Right ventricle myocardium inferior (tissue), 1 donor: ENCODE measurements around the gene LRP5. TPM values are rescaled to one million over a fixed set of nuclear protein-coding genes. Genes with fewer than 3 reads are reported as not detected.
A peak's percentile ranks its signal among the peaks of the same experiment; 100 is the strongest.

Experiments
- ATAC-seq: fragments of 200-7000 bp; cut with Tn5 transposase; one replicate; pipeline ENCODE4 v1.9.1; 2020; ENCODE audit warnings: mild to moderate bottlenecking, moderate library complexity
- DNase-seq: peaks from one replicate; pipeline ENCODE4 v3.0.0; 2021; ENCODE audit errors: missing footprints
- intact Hi-C: fragments of 100-400 bp; cut with DNase I; formaldehyde crosslinking; loops from one replicate; pipeline ENCODE4 v1.11.0; 2022
- total RNA-seq: library from RNA; stranded (reverse); fragmentation: NEBNext Ultra II Directional; extraction: Animal tissue kit (Norgen Biotek cat#: 25700); gene quantifications from one replicate; pipeline ENCODE4 v1.2.1, GENCODE V29; 2021
- donor health status: DM: no; HTN: yes; CAD: no; lungs with severe emphysema.

The LRP5 gene
- total RNA-seq, 1 donor from 2014 or later = 61.6 TPM

- intact Hi-C loops = no loop called here
- DNase-seq (no peak), ATAC-seq (no peak)
Measured at GRCh38 chr11:68300076-68300830, 12.1 kb upstream of the LRP5 start.

- intact Hi-C loops = no loop called here
- DNase-seq = no peak
- ATAC-seq = no peak
Measured at GRCh38 chr11:68302256-68302655, 10.1 kb upstream of the LRP5 start.

- ATAC-seq (no peak), DNase-seq (no peak)
- intact Hi-C loops = no loop called here
Measured at GRCh38 chr11:68302670-68303069, 9.7 kb upstream of the LRP5 start.

DNA sequence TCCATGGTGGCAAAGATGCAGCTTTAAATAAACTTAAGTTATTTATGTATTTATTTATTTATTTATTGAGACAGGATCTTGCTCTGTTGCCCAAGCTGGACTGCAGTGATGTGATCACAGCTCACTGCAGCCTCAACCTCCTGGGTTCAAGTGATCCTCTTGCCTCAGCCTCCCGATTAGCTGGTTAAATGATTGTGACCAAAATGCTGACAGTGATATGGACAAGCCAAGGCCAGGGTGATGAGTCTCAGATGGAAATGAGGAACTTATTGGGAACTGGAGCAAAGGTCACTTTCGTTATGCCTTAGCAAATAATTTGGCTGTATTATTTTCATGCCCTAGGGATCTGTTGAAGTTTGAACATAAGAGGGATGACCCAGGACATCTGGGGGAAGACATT is 9.3 kb upstream of the LRP5 start:
- ATAC-seq = no peak
- intact Hi-C loops = no loop called here
- no peak for DNase-seq

- no peak for DNase-seq
- ATAC-seq = no peak
Measured at GRCh38 chr11:68303982-68304780, 8.2 kb upstream of the LRP5 start.

GRCh38 chr11:68306636-68307035 is 5.8 kb upstream of the LRP5 start:
- ATAC-seq (no peak), DNase-seq (no peak)

More at GRCh38 chr11:68303982-68304780, 8.2 kb upstream of the LRP5 start:
- intact Hi-C loops = no loop called here

DNA sequence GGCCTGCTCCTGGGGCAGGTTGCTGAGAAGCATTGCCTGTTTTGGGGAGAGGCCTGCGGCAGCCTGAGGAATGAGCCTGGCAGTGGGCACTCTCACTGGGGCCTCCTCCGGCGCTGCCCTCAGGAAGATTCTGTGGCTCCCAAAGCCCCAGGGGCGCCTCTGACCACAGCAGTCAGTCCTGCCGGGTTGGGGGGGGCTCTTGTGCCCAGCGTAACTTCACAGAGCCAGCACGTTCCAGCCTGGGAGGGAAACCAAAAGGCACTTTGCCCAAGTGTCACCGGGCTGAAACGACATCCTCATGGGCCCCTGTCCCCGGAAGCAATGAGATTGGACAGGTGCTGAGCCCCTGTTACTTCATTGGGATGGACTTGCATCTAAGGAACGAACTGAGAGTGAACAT is 4.3 kb upstream of the LRP5 start:
- ATAC-seq (peak; percentile 47), DNase-seq (no peak)
- intact Hi-C loops = no loop called here

More at GRCh38 chr11:68306636-68307035, 5.8 kb upstream of the LRP5 start:
- intact Hi-C loops = no loop called here

DNA sequence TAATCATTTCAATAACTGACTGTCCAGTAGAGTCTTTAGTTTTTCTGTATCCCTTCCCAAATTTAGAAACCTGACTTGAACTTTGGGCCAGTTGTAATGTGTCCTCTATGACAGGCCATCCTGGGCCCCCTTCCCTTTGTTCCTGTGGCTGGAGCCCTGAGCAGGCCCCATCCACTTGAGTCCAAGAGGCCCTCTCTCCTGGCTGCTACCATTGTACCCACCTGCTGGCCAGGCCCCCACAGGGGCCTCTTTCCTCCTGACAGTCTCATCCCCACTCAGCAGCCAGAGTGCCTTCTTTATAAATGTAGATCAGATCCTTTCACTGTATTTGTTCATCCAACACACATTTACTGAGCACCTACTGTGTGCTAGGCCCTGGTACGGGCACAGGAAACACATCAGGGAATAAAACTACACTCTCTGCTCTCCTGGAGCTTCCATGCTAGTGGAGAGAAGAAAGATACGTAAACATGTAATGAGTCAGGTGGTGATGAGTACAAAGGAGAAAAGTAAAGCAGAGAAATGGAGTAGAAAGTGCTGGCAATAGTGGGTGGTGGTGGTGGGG is 2.7 kb upstream of the LRP5 start:
- no peak for DNase-seq
- intact Hi-C loops = loop anchor here (5.0 kb wide), 1 partner anchor 43 kb away; no protein-coding TSS in a partner anchor
- ATAC-seq = no peak

DNA sequence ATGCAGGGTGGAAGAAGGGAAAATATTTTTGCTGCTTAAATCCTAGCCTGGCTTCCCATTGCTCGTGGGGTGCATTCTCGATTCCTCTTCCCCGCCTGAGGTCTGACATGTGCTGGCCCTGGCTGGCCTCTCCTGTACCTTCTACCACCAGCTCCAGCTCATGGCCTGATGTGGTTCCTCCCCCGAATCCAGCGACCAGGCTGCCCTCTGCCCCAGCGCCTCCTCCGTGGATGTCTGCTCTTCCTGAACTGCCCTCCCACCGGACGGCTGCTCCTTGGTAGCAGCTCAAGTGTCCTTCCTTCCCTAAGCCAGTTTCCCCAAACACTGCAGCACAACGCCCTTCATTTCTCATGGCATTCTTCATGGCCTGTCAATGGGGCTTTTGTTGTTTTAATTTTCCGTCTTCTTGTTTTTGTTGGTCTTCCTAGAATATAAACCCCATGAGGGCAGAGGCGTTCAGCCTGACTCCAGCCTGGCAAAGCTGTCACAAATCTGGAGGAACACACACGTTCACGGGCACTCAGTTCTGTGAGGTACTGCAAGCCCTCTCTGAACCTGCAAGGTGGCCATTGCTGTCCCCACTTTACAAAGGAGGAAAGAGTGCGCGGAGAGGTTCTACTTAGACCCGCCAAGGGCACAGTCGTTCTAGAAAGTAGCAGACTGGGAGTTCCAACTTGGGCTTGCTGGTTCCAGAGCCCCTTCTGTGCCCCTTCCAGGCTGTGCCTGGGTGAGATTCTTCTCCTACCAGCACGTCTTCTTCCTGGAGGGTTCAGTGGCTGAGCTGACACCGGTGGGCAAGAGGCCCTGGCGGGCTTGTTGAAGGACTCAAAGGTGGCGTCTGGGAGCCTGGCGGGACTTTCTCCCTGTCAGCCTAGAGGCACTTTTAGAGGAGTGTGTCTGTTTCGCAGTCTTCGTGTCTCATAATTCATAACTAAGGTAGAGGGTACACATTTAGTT is 953 bp upstream of the LRP5 start:
- peak; percentile 62 for DNase-seq
- no peak for ATAC-seq
- intact Hi-C loops = loop anchor here (5.0 kb wide), 1 partner anchor 41 kb away; no protein-coding TSS in a partner anchor

DNA sequence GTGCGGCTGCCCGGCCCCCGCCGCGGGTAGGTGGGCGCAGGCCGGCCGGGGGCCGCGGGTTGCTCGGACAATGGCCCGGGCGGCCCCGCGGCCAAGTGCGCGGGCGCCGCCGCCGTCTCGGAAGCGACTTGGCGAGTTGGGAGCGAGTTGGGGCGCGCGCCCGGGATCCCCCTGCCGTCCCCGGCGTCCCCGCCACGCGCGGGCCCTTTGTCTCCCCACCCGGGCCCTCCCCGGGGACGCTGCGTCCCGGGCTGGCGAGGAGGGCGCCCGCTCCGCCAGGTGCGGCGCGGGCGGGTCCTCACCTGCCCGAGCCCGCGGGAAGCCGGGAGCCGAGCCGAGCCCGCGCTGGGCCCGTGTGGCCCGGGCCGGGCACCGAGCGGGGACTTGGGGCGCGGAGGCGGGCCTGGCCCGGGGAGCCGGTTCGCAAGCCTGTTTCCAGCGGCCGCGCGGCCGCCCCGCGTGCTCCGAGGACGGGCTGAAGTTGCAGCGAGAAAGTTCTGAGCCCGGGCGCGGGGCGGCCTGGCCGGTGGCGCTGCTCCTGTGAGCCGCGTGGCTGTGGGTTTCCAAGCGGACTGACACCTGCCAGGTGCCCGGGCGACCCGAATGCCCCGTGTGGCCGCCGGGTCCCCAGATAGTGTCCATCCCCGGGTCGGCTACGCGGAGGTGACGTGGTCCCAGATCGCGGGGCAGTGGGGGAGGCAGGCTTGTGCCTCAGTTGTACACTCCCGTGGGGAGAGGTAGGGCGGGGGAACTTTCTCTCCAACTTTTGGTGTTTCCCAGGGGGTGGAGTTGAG is 586 bp downstream of the LRP5 start:
- DNase-seq (peak; percentile 78), ATAC-seq (peak; percentile 6)
- intact Hi-C loops = loop anchor here (1.0 to 5.0 kb wide), 2 partner anchors 39 to 68 kb away; no protein-coding TSS in a partner anchor

- DNase-seq = no peak
- ATAC-seq = no peak
- intact Hi-C loops = loop anchor here (1.0 to 5.0 kb wide), 2 partner anchors 39 to 68 kb away; no protein-coding TSS in a partner anchor
Measured at GRCh38 chr11:68313574-68314202, 1.3 kb downstream of the LRP5 start.

GRCh38 chr11:68314203-68315170 is 2.1 kb downstream of the LRP5 start:
- intact Hi-C loops = loop anchor here (5.0 kb wide), 1 partner anchor 38 kb away; no protein-coding TSS in a partner anchor
- peak; percentile 22 for ATAC-seq
- DNase-seq = no peak

- DNase-seq = no peak
- intact Hi-C loops = no loop called here
- ATAC-seq = peak; percentile 7
Measured at GRCh38 chr11:68315171-68315920, 3.0 kb downstream of the LRP5 start.

DNA sequence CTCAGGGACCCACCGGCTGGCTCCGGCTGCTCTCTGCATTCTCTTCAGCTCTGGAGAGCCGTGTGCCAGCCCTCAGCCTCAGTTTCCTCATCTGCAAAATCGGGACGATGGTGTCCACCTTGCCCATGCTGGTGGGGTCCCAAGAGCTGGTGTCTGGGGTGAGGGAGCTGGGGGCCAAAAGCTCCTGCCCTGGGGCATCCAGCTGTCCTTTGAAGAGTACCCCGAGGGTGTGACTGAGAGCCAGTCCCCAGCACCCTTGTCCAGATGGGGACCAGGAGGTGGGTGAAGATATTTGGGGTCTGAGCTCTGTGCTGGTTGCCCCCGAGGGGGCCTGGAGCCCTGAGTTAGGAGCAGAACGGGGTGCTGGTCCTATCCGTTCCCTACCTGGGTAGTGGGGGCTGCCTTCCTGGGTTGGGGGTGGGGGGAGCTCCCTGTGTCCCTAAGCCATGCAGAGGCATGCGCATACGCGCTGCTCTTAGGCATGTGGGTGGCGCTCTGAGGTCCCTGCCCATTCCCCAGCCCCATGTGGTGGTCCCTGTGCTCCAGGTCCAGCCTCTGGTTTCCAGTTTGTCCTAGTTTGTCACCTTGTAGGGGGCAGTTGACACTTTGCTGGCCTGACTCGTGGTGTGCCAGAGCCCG is 4.9 kb downstream of the LRP5 start:
- no peak for DNase-seq
- intact Hi-C loops = no loop called here
- no peak for ATAC-seq
